GM12865 (cell line): ENCODE data around the gene PARM1.

ENCODE experiments used
- DNase-seq: peaks from one replicate; pipeline ENCODE4 v3.0.0; 2010; ENCODE audit warnings: low read depth
- H3K4me3 ChIP-seq: 2 replicates; pipeline ENCODE4 v1.5.1; 2011; ENCODE audit warnings: mild to moderate bottlenecking, low read depth, low read length, control low read depth
- TF ChIP-seq, protein P1 (sequence below): IDR thresholded peaks from 2 replicates; pipeline ENCODE4 v1.5.1; 2011; ENCODE audit warnings: low read length, control low read depth, low read depth, inconsistent platforms; ENCODE audit not compliant: insufficient read depth; ENCODE audit errors: missing control alignments

The PARM1 gene

DNA sequence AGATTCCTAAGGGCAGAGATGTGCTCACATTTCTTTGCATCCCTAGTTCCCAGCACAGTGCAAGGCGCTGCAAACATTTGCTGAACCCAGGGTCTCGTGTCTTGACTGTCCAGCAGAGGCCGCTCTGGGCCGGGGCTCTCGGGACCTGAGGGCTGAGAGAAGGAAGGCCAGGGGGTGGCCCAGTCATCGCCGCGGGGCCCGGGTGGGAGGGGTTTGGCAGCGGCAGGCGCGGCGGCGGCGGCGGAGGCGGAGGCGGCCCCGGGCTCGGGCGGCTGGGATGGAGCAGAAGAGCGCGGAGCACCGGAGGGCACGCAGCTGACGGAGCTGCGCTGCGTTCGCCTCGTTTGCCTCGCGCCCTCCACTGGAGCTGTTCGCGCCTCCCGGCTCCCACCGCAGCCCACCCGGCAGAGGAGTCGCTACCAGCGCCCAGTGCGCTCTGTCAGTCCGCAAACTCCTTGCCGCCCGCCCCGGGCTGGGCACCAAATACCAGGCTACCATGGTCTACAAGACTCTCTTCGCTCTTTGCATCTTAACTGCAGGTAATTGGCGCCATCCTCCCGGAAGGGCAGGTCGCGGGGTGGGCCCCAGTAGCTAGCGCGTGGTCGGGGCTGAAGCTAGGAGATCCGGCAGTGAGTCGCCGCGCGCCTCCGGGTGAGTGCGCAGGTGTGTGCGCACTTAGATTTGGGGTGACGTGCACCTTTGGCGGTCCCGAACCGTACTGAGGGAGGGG is at the start of gene PARM1:
Gene PARM1, plus strand, starts transcription at position 285 of the 730 bp plus-strand sequence. Its CDS starts 212 bp downstream, at position 497.
- peak; percentile 93 for DNase-seq
- H3K4me3 ChIP-seq = peak within 1 kb of the TSS; percentile 76
- TF ChIP-seq, protein P1, sequence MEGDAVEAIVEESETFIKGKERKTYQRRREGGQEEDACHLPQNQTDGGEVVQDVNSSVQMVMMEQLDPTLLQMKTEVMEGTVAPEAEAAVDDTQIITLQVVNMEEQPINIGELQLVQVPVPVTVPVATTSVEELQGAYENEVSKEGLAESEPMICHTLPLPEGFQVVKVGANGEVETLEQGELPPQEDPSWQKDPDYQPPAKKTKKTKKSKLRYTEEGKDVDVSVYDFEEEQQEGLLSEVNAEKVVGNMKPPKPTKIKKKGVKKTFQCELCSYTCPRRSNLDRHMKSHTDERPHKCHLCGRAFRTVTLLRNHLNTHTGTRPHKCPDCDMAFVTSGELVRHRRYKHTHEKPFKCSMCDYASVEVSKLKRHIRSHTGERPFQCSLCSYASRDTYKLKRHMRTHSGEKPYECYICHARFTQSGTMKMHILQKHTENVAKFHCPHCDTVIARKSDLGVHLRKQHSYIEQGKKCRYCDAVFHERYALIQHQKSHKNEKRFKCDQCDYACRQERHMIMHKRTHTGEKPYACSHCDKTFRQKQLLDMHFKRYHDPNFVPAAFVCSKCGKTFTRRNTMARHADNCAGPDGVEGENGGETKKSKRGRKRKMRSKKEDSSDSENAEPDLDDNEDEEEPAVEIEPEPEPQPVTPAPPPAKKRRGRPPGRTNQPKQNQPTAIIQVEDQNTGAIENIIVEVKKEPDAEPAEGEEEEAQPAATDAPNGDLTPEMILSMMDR = peak; percentile 75

- DNase-seq = no peak
- TF ChIP-seq, protein P1 = no peak
- no peak overlapping the region for H3K4me3 ChIP-seq
Observed at GRCh38 chr4:74884266-74884665, 48.6 kb upstream of the PARM1 start.

- DNase-seq = no peak
- TF ChIP-seq, protein P1 = no peak
Observed at GRCh38 chr4:74886484-74886883, 46.4 kb upstream of the PARM1 start.

DNA sequence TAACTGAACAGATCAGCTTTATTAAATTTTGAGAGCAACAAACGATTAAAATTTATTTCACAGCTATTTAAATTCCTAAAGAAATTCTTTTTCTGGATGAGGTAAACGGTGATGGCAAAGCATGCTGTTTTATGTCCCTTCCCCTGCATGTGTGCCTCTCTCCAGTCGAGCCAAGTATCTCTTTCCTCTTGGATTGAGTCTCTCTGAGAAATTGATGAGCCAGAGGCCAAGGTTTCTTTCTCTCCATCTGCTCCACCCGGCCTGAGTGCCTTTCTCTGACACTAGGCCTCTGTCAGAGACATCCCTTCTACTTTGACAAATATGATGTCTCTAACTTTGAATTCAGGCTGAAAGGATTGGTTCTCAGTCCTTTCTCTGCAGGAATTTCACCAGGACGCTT is 42.6 kb upstream of the PARM1 start:
- DNase-seq = no peak
- TF ChIP-seq, protein P1 = no peak
- H3K4me3 ChIP-seq = no peak overlapping the region

More at GRCh38 chr4:74886484-74886883, 46.4 kb upstream of the PARM1 start:
- H3K4me3 ChIP-seq = no peak overlapping the region

- no peak overlapping the region for H3K4me3 ChIP-seq
- TF ChIP-seq, protein P1 = no peak
- no peak for DNase-seq
Observed at GRCh38 chr4:74891037-74891436, 41.9 kb upstream of the PARM1 start.

DNA sequence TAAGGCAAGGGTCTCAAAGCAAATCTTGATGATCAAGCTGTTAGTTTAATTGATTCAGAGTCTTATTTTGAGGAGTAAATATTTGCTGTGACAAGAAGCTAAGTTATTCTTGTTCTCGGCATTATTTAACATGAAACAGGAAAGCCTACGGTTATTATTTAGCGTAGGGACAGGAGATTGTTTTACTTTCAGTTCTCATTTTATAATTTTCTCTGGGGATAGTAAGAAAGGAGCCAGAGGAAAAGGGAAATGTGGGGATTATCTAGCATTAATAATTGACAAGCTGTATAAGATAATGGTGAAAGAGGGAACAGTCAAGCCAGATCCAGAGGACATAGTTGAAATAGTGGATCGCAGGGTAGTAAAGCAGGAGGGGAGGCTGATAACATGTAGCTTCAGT is 39.7 kb upstream of the PARM1 start:
- TF ChIP-seq, protein P1 = no peak
- DNase-seq = no peak
- no peak overlapping the region for H3K4me3 ChIP-seq

DNA sequence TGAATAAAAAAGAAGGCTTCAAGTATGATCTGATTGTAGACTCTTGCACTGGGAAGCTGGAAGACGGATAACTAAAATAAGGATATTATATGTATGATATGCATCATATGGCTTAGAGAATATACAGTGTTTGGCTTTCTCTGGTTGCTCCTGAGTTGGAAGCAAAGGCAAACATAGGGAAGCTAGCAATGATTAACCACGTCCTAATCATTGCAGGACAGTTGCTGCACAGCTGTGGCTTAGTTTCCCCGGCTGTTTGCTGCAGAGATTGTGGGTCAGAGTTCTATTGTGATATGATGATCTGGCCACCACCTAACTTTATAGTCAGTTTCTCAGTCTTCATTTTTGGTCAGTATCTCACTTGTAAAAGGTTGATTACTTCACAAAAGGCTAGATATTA is 36.3 kb upstream of the PARM1 start:
- H3K4me3 ChIP-seq = no peak overlapping the region

More for the DNA sequence above, 36.3 kb upstream of the PARM1 start:
- TF ChIP-seq, protein P1 = no peak
- no peak for DNase-seq
